Tibial nerve (tissue), 4 donors: ENCODE data around the gene PLB1. TPM values are rescaled to one million over a fixed set of nuclear protein-coding genes. Genes with fewer than 3 reads are reported as not detected.
A peak's percentile ranks its signal among the peaks of the same experiment; 100 is the strongest.

Experiments used
- DNase-seq, 2 donors: peaks; one replicate each; pipeline ENCODE4 v3.0.0-alpha.2; 2019; ENCODE audit warnings: low spot score in 2 of 2
- H3K27ac ChIP-seq, 4 donors: fragments of 200-600 bp; sonication (generic) in 3 of 4; one replicate each; pipeline ENCODE4 v1.5.1; 2017 to 2019; ENCODE audit warnings: mild to moderate bottlenecking in 1 of 4
- H3K27me3 ChIP-seq, 2 donors: fragments of 200-600 bp; sonication (generic) in 1 of 2; one replicate each; pipeline versions ENCODE4 v1.5.1 to v1.6.0; 2017 to 2019
- H3K36me3 ChIP-seq, 3 donors: fragments of 200-600 bp; sonication (generic); one replicate each; pipeline ENCODE4 v1.5.1; 2018 to 2019
- H3K4me1 ChIP-seq, 4 donors: fragments of 200-600 bp; sonication (generic) in 3 of 4; one replicate each; pipeline ENCODE4 v1.5.1; 2017 to 2019
- H3K4me3 ChIP-seq, 4 donors: fragments of 200-600 bp; sonication (generic) in 3 of 4; one replicate each; pipeline ENCODE4 v1.5.1; 2017 to 2019; ENCODE audit warnings: mild to moderate bottlenecking in 1 of 4, moderate library complexity in 1 of 4
- H3K9me3 ChIP-seq, 4 donors: fragments of 200-600 bp; sonication (generic) in 3 of 4; one replicate each; pipeline ENCODE4 v1.5.1; 2017 to 2019
- EP300 ChIP-seq, 2 donors: sonication (generic); formaldehyde crosslinking; IDR thresholded peaks; one replicate each; pipeline ENCODE4 v1.6.1; 2017; ENCODE audit warnings: antibody characterized with exemption in 2 of 2, mild to moderate bottlenecking in 1 of 2
- POLR2A ChIP-seq, 2 donors: fragments of 450-650 bp; IDR thresholded peaks; one replicate each; pipeline ENCODE4 v1.6.1; 2017; ENCODE audit warnings: antibody characterized with exemption in 2 of 2, mild to moderate bottlenecking in 2 of 2, moderate library complexity in 2 of 2
- WGBS, 2 donors: methylation state at CpG; one replicate each; pipeline ENCODE4 v1.1.5; 2018; 5-methylcytosine and 5-hydroxymethylcytosine counted together
- total RNA-seq, 4 donors: library from RNA; depleted of rRNA; stranded (reverse); fragments of >200 nt; gene quantifications; one replicate each; pipeline ENCODE4 v1.1.0, GENCODE V29; 2016
- TF ChIP-seq, protein P1 (sequence below), 5 experiments: fragments of 200-600 bp in 3 of 5; fragments of 450-650 bp in 2 of 5; sonication (generic) in 3 of 5; IDR thresholded peaks; one replicate each; pipeline ENCODE4 v1.5.1; 2016 to 2019; ENCODE audit warnings: antibody characterized with exemption in 5 of 5, mild to moderate bottlenecking in 3 of 5, moderate library complexity in 2 of 5

The PLB1 gene
- total RNA-seq, 4 donors from 2014 or later = 1.7 to 8.4 (median 4.7) TPM

- TF ChIP-seq EP300 (IDR thresholded peaks at IDR 0.05) (no peak), POLR2A (IDR thresholded peaks at IDR 0.05) (no peak)
- TF ChIP-seq, protein P1, sequence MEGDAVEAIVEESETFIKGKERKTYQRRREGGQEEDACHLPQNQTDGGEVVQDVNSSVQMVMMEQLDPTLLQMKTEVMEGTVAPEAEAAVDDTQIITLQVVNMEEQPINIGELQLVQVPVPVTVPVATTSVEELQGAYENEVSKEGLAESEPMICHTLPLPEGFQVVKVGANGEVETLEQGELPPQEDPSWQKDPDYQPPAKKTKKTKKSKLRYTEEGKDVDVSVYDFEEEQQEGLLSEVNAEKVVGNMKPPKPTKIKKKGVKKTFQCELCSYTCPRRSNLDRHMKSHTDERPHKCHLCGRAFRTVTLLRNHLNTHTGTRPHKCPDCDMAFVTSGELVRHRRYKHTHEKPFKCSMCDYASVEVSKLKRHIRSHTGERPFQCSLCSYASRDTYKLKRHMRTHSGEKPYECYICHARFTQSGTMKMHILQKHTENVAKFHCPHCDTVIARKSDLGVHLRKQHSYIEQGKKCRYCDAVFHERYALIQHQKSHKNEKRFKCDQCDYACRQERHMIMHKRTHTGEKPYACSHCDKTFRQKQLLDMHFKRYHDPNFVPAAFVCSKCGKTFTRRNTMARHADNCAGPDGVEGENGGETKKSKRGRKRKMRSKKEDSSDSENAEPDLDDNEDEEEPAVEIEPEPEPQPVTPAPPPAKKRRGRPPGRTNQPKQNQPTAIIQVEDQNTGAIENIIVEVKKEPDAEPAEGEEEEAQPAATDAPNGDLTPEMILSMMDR (IDR thresholded peaks at IDR 0.05) = no peak
- Histone ChIP-seq H3K27ac (peak overlapping the region; percentile 17 to 74 (median 60)), H3K36me3 (no peaks in the 10 kb centered on the region), H3K9me3 (no peaks in the 10 kb centered on the region), H3K4me1 (peaks cover 0 to 13% (median 6%) of the 10 kb centered on the region in 4 donors), H3K4me3 (no peak overlapping the region), H3K27me3 (no peaks in the 10 kb centered on the region)
- WGBS, 2 donors = 77 to 79% methylated on average over 4 of the region's 4 CpGs
- no peak for DNase-seq
Observed at GRCh38 chr2:28595323-28595722, 99.5 kb downstream of the PLB1 start.

GRCh38 chr2:28598484-28598883, 102.6 kb downstream of the PLB1 start:
- no peak overlapping the region for H3K27ac ChIP-seq
- TF ChIP-seq POLR2A (IDR thresholded peaks at IDR 0.05) (no peak), EP300 (IDR thresholded peaks at IDR 0.05) (no peak)
- TF ChIP-seq, protein P1 (IDR thresholded peaks at IDR 0.05) = no peak
- H3K4me3 ChIP-seq = no peak overlapping the region
- H3K36me3 ChIP-seq = no peaks in the 10 kb centered on the region
- WGBS, 2 donors = 80 to 89% methylated on average over 7 of the region's 7 CpGs
- DNase-seq = no peak
- H3K4me1 ChIP-seq = peaks cover 0 to 13% (median 6%) of the 10 kb centered on the region in 4 donors
- H3K9me3 ChIP-seq = no peaks in the 10 kb centered on the region
- no peaks in the 10 kb centered on the region for H3K27me3 ChIP-seq

- DNase-seq = no peak
- no peaks in the 10 kb centered on the region for H3K9me3 ChIP-seq
- no peaks in the 10 kb centered on the region for H3K36me3 ChIP-seq
- 80 to 84% methylated on average over 5 of the region's 5 CpGs for WGBS, 2 donors
- no peak overlapping the region for H3K27ac ChIP-seq
- H3K4me1 ChIP-seq = peaks cover 0 to 1% (median 0%) of the 10 kb centered on the region in 4 donors
- H3K4me3 ChIP-seq = no peak overlapping the region
- H3K27me3 ChIP-seq = no peaks in the 10 kb centered on the region
- TF ChIP-seq POLR2A (IDR thresholded peaks at IDR 0.05) = no peak
- TF ChIP-seq, protein P1 (IDR thresholded peaks at IDR 0.05) = no peak
- TF ChIP-seq EP300 (IDR thresholded peaks at IDR 0.05) = no peak
Observed at GRCh38 chr2:28600181-28600580, 104.3 kb downstream of the PLB1 start.

DNA sequence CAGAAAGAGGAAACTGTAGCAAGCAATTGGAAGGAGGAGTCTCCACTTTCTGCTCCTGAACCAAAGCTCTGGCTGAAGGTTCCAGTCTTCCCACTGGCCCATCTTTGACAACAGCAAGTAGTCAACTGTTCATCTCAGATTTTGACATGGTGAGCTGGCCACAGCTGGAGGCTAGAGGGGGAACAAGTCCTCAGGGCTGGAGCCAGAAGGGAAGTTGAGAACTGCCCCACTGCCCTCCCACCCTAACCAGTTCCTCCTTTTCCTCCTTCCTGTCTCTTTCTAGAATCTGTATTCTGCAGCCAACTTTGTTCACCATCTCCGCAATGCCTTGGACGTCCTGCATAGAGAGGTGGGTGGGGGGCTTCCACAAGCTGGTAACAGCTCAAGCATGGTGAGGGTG, 105.8 kb downstream of the PLB1 start:
- Histone ChIP-seq H3K4me3 (peak overlapping the region in 1 of 4 donors; percentile 31), H3K4me1 (no peaks in the 10 kb centered on the region), H3K36me3 (no peaks in the 10 kb centered on the region), H3K9me3 (no peaks in the 10 kb centered on the region), H3K27me3 (no peaks in the 10 kb centered on the region), H3K27ac (peak overlapping the region in 1 of 4 donors; percentile 68)
- no peak for DNase-seq
- TF ChIP-seq POLR2A (IDR thresholded peaks at IDR 0.05) (no peak), EP300 (IDR thresholded peaks at IDR 0.05) (peak in 1 of 2 donors; percentile 29)
- 67 to 88% methylated on average over 2 of the region's 2 CpGs for WGBS, 2 donors

- DNase-seq = no peak
- WGBS, 2 donors = 67 to 81% methylated on average over 6 of the region's 6 CpGs
- Histone ChIP-seq H3K27ac (peak overlapping the region in 2 of 4 donors; percentile 43 to 68), H3K9me3 (no peaks in the 10 kb centered on the region), H3K27me3 (no peaks in the 10 kb centered on the region), H3K4me3 (peak overlapping the region in 1 of 4 donors; percentile 31), H3K4me1 (no peaks in the 10 kb centered on the region), H3K36me3 (no peaks in the 10 kb centered on the region)
- TF ChIP-seq, protein P1 (IDR thresholded peaks at IDR 0.05) = no peak
- TF ChIP-seq EP300 (IDR thresholded peaks at IDR 0.05) (no peak), POLR2A (IDR thresholded peaks at IDR 0.05) (no peak)
Observed at GRCh38 chr2:28602136-28602660, 106.3 kb downstream of the PLB1 start.
